Kidney epithelial cell (primary cell): ENCODE results near the gene CLMP. TPM values are rescaled to one million over a fixed set of nuclear protein-coding genes. Genes with fewer than 3 reads are reported as not detected.

Experiments
- DNase-seq: peaks from one replicate; pipeline ENCODE4 v3.0.0-alpha.2; 2010; ENCODE audit warnings: low read depth
- H3K27me3 ChIP-seq: 2 replicates; pipeline ENCODE4 v1.6.0; 2011; ENCODE audit warnings: low read length; ENCODE audit not compliant: control insufficient read depth, insufficient read depth
- H3K36me3 ChIP-seq: 2 replicates; pipeline ENCODE4 v1.5.1; 2011; ENCODE audit warnings: low read length; ENCODE audit not compliant: control insufficient read depth, insufficient read depth
- H3K4me3 ChIP-seq: 2 replicates; pipeline ENCODE4 v1.5.1; 2011; ENCODE audit warnings: low read depth, mild to moderate bottlenecking, control low read depth, low read length
- total RNA-seq: library from RNA; depleted of rRNA; stranded (reverse); fragments of >200 nt; gene quantifications from 2 replicates; pipeline ENCODE4 v1.2.3, GENCODE V29; 2015
- TF ChIP-seq, protein P1 (sequence below): IDR thresholded peaks from 2 replicates; pipeline ENCODE4 v1.5.1; 2011; ENCODE audit warnings: mild to moderate bottlenecking, moderate library complexity, low read length, control low read depth, inconsistent platforms; ENCODE audit not compliant: insufficient read depth, poor library complexity, severe bottlenecking

The CLMP gene
- total RNA-seq, 1 donor from 2014 or later: 6.4 TPM

DNA sequence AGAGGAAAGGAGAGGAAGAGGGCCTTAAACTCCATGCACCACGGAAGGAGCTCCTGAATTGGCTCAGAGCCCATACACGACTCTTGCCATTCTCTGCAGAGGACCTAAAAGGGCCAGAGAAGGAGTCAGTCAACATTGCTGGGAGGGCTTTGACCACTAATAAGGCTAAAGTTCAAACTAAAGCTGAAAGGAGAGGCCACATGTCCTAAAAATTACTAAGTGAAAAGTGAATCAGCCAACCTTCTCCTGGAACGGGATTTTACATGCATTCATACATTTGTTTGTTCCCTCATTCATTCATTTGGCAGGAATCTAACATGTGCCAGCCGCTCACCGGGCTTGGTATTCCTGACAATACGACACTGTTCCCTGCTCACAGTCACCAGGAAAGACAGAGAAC is 10.5 kb downstream of the CLMP start:
- Histone ChIP-seq H3K27me3 (no peaks in the 10 kb centered on the region), H3K4me3 (no peak overlapping the region), H3K36me3 (no peaks in the 10 kb centered on the region)
- DNase-seq: no peak
- TF ChIP-seq, protein P1, sequence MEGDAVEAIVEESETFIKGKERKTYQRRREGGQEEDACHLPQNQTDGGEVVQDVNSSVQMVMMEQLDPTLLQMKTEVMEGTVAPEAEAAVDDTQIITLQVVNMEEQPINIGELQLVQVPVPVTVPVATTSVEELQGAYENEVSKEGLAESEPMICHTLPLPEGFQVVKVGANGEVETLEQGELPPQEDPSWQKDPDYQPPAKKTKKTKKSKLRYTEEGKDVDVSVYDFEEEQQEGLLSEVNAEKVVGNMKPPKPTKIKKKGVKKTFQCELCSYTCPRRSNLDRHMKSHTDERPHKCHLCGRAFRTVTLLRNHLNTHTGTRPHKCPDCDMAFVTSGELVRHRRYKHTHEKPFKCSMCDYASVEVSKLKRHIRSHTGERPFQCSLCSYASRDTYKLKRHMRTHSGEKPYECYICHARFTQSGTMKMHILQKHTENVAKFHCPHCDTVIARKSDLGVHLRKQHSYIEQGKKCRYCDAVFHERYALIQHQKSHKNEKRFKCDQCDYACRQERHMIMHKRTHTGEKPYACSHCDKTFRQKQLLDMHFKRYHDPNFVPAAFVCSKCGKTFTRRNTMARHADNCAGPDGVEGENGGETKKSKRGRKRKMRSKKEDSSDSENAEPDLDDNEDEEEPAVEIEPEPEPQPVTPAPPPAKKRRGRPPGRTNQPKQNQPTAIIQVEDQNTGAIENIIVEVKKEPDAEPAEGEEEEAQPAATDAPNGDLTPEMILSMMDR: no peak

DNA sequence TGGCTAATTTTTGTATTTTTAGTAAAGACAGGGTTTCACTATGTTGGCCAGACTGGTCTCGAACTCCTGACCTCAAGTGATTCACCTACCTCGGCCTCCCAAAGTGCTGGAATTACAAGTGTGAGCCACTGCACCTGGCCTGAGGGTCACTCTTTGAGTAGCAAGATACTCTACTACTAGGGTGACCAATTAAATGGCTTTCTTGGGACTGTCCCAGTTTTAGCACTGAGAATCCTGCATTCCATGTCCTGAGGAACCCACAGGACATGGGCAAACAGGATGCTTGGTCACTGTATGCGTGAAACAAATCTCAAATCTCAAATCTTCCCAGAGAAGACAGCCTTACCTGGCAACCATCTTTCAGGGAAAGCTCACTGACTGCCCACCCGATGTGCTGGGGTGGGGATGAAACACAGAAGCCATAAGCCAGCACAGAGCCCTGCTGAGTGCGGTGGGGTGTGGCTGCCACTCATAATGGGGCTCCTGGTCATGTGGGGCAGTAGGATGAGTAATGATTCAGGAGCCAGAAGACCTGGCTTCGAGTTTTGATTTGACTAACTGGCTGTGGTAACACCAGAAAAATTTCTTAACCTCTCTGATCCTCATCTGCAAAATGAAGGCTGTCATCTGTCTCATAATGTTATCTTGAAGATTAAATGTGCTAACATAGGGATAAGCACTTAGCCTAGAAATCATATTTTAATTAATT is 11.5 kb downstream of the CLMP start:
- no peaks in the 10 kb centered on the region for H3K36me3 ChIP-seq
- H3K27me3 ChIP-seq: no peaks in the 10 kb centered on the region
- TF ChIP-seq, protein P1: no peak
- no peak overlapping the region for H3K4me3 ChIP-seq
- no peak for DNase-seq

DNA sequence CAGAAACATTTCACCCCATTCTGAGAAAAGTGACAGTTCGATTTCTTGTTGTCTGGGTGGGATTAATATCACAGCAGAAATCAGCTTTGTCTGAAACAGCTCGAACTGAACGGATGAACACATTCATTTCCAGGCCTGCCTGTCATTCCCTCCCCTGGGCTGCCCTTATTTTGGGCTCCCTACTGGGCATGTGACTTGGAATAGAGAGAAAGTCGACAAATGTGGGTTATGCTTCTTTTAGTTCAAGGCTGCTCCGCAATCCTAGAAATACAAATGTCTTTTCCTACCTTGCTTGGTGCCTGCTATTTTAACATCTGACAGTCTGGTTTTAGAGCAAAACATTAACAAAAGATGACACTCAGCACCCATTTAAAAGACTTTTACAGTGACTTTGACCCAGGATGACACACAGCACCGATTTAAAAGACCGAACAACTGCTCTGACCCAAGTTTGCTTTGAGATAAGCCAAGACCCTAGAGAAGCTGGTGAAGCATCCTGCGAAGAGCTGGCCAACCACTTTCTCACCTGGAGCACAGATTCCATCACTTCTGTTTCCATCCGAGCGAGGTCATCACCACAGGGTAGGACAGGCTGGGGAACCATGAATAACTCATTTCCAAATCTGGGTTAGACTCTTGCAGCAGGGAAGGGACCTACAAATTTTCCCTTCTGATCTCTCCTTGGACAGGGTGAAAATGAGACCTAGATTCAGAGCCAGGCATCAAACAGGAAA is 13.1 kb downstream of the CLMP start:
- DNase-seq: no peak
- Histone ChIP-seq H3K27me3 (no peaks in the 10 kb centered on the region), H3K36me3 (no peaks in the 10 kb centered on the region), H3K4me3 (no peak overlapping the region)
- TF ChIP-seq, protein P1: no peak

DNA sequence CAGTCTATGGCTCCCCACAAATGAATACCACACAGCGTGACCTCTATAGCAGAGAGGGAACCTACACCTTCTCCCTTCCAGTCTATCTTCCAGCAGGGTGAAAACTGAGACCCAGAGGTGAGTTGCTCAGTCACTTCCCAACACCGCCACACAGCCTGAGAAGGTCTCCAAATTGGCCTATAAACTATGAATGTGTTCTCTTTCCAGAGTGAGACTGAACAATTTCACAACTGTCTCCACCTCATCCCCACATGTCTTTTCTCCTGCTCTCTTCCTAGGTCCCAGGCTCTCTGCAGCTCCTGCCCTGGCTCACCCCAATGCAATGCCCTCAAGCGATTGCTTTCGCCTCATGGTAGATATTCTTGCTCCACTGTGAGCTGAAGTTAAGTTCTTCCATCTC is 14.0 kb downstream of the CLMP start:
- Histone ChIP-seq H3K36me3 (no peaks in the 10 kb centered on the region), H3K27me3 (no peaks in the 10 kb centered on the region), H3K4me3 (no peak overlapping the region)
- TF ChIP-seq, protein P1: no peak
- DNase-seq: no peak

DNA sequence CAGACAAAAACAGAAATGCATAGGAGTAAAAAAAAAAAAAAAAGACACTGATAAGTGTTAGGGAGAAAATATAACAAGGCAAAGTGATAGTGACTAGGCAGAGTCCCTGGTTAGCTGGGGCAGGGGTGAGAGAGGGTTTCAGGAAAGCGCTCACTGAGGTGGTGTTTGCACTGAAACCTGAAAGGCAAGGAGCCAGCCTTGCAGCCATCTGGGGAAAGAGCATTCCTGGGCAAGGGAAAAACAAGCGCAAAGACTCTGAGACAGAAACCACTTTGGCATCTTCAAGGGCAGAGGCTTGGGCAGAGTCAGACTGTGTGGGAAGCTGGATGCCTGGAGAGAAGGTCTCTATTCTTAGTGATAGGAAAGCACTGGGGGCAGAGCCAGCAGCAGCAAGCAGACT is 14.5 kb downstream of the CLMP start:
- Histone ChIP-seq H3K4me3 (no peak overlapping the region), H3K36me3 (no peaks in the 10 kb centered on the region), H3K27me3 (no peaks in the 10 kb centered on the region)
- DNase-seq: no peak
- TF ChIP-seq, protein P1: no peak
